ENCODE data around the gene CEL.

Gene CEL

GRCh38 chr9:133117271-133118178, 55.7 kb downstream of the CEL start:
- no peak for TF ChIP-seq CTCF (IDR thresholded peaks at IDR 0.05; ENCODE audit: insufficient read depth, low read depth, low read length, missing control alignments)
- no peak overlapping the region for H3K4me3 ChIP-seq (ENCODE audit: low read length)
- DNase-seq (ENCODE audit: low read depth), result no peak

- TF ChIP-seq CTCF (IDR thresholded peaks at IDR 0.05; ENCODE audit: insufficient read depth, low read depth, low read length, missing control alignments), result no peak
- no peak for DNase-seq (ENCODE audit: low read depth)
- no peak overlapping the region for H3K4me3 ChIP-seq (ENCODE audit: low read length)
These were observed 56.4 kb downstream of the CEL start for GRCh38 chr9:133118179-133118520.

GRCh38 chr9:133118568-133118967, 56.8 kb downstream of the CEL start:
- no peak for TF ChIP-seq CTCF (IDR thresholded peaks at IDR 0.05; ENCODE audit: insufficient read depth, low read depth, low read length, missing control alignments)
- DNase-seq (ENCODE audit: low read depth), result no peak
- H3K4me3 ChIP-seq (ENCODE audit: low read length), result no peak overlapping the region

GRCh38 chr9:133119103-133119845, 57.5 kb downstream of the CEL start:
- no peak for TF ChIP-seq CTCF (IDR thresholded peaks at IDR 0.05; ENCODE audit: insufficient read depth, low read depth, low read length, missing control alignments)
- no peak for DNase-seq (ENCODE audit: low read depth)
- H3K4me3 ChIP-seq (ENCODE audit: low read length), result peak overlapping the region; percentile 68

GRCh38 chr9:133119846-133120500, 58.2 kb downstream of the CEL start:
- TF ChIP-seq CTCF (IDR thresholded peaks at IDR 0.05; ENCODE audit: insufficient read depth, low read depth, low read length, missing control alignments), result no peak
- peak; percentile 62 for DNase-seq (ENCODE audit: low read depth)
- H3K4me3 ChIP-seq (ENCODE audit: low read length), result peak overlapping the region; percentile 68

GRCh38 chr9:133120501-133121197, 58.9 kb downstream of the CEL start:
- DNase-seq (ENCODE audit: low read depth), result no peak
- H3K4me3 ChIP-seq (ENCODE audit: low read length), result peak overlapping the region; percentile 68

More at GRCh38 chr9:133120501-133121197, 58.9 kb downstream of the CEL start:
- TF ChIP-seq CTCF (IDR thresholded peaks at IDR 0.05; ENCODE audit: insufficient read depth, low read depth, low read length, missing control alignments), result no peak

All from epithelial cell of esophagus (primary cell).